H1 (cell line): Measurements from ENCODE around the gene KLRC3. TPM values are rescaled to one million over a fixed set of nuclear protein-coding genes. Genes with fewer than 3 reads are reported as not detected.

Experiments used
- CTCF ChIA-PET: fragments of 300-600 bp; sonication (Branson Sonifier 250); formaldehyde crosslinking; loops from one replicate; lab custom pipeline; 2021; ENCODE audit not compliant: partially characterized antibody; lab: Charles Lee
- POLR2A ChIA-PET: fragments of 300-600 bp; sonication (Branson Sonifier 250); formaldehyde crosslinking; loops from one replicate; lab custom pipeline; 2021; ENCODE audit warnings: inconsistent platforms; ENCODE audit not compliant: partially characterized antibody; lab: Charles Lee
- DNase-seq, 2 experiments: peaks; one replicate each; pipeline versions ENCODE4 v3.0.0 to v3.0.0-alpha.2; 2010 to 2022; ENCODE audit warnings: low spot score in 2 of 2, low read depth in 1 of 2, mixed read lengths in 1 of 2
- FAIRE-seq: peaks from 2 replicates; lab custom pipeline; 2011; peaks lifted over from hg19 to GRCh38; lab: Jason Lieb, UNC
- H2AFZ ChIP-seq: 2 replicates; pipeline ENCODE4 v1.8.1; 2012; ENCODE audit warnings: low read length, inconsistent platforms
- H2AK5ac ChIP-seq: 2 replicates; pipeline ENCODE4 v1.6.1; 2013; ENCODE audit warnings: low read depth, low read length
- H2BK120ac ChIP-seq: replicated peaks from 2 replicates; pipeline ENCODE3; 2013; ENCODE audit warnings: low read depth, low read length, inconsistent platforms
- H2BK12ac ChIP-seq: 2 replicates; pipeline ENCODE4 v1.6.1; 2013; ENCODE audit warnings: low read depth, low read length
- H2BK15ac ChIP-seq: 2 replicates; pipeline ENCODE4 v1.6.1; 2013; ENCODE audit warnings: low read length
- H2BK20ac ChIP-seq: 2 replicates; pipeline ENCODE4 v1.6.1; 2013; ENCODE audit warnings: low read length
- H2BK5ac ChIP-seq: 2 replicates; pipeline ENCODE4 v1.6.1; 2013; ENCODE audit warnings: low read depth, low read length
- H3K14ac ChIP-seq: 2 replicates; pipeline ENCODE4 v1.6.1; 2013; ENCODE audit warnings: inconsistent platforms; ENCODE audit not compliant: insufficient read length
- H3K18ac ChIP-seq: 2 replicates; pipeline ENCODE4 v1.6.1; 2013; ENCODE audit warnings: low read length; ENCODE audit errors: extremely low read depth
- H3K23ac ChIP-seq: 2 replicates; pipeline ENCODE4 v1.6.1; 2013; ENCODE audit warnings: inconsistent platforms; ENCODE audit not compliant: insufficient read length
- H3K23me2 ChIP-seq: 2 replicates; pipeline ENCODE4 v1.6.1; 2013; ENCODE audit warnings: low read depth, low read length
- H3K27ac ChIP-seq: 2 replicates; pipeline ENCODE4 v1.6.1; 2011; ENCODE audit warnings: low read depth, low read length, inconsistent platforms
- H3K27me3 ChIP-seq, 4 experiments: replicated peaks in 1 of 4; 1 replicate in 1 of 4; 2 replicates in 3 of 4; pipeline versions ENCODE4 v1.6.1 to v1.8.1; 2011 to 2013; ENCODE audit warnings: low read length in 3 of 4, mild to moderate bottlenecking in 3 of 4, inconsistent platforms in 2 of 4, mixed read lengths in 2 of 4, moderate library complexity in 1 of 4; ENCODE audit not compliant: control insufficient read depth in 3 of 4, insufficient read depth in 3 of 4; ENCODE audit errors: extremely low read depth in 1 of 4
- H3K36me3 ChIP-seq, 4 experiments: 2 replicates each; pipeline versions ENCODE4 v1.6.1 to v1.8.1; 2011 to 2013; ENCODE audit warnings: mild to moderate bottlenecking in 4 of 4, low read length in 3 of 4, moderate library complexity in 2 of 4, control low read depth in 1 of 4, inconsistent platforms in 1 of 4; ENCODE audit not compliant: insufficient read depth in 4 of 4, control insufficient read depth in 2 of 4
- H3K4ac ChIP-seq: replicated peaks from 2 replicates; pipeline ENCODE3; 2013; ENCODE audit warnings: low read length, low read depth, mixed read lengths, inconsistent platforms; ENCODE audit not compliant: insufficient read length
- H3K4me1 ChIP-seq, 4 experiments: replicated peaks in 1 of 4; 1 replicate in 1 of 4; 2 replicates in 3 of 4; pipeline versions ENCODE4 v1.6.1 to v1.8.1; 2011 to 2013; ENCODE audit warnings: low read length in 3 of 4, inconsistent platforms in 2 of 4, mixed read lengths in 1 of 4; ENCODE audit not compliant: insufficient read depth in 4 of 4, control insufficient read depth in 3 of 4
- H3K4me2 ChIP-seq, 2 experiments: 2 replicates each; pipeline versions ENCODE4 v1.6.1 to v1.8.1; 2011 to 2013; ENCODE audit warnings: low read depth in 2 of 2, low read length in 2 of 2, control low read depth in 1 of 2, inconsistent platforms in 1 of 2, mild to moderate bottlenecking in 1 of 2; ENCODE audit not compliant: insufficient read depth in 1 of 2
- H3K4me3 ChIP-seq, 4 experiments: fragments of 200-600, 300-600 bp in 1 of 4; sonication (generic), shearing (Covaris generic), sonication (Bioruptor Twin) in 1 of 4; 2 replicates each; pipeline versions ENCODE4 v1.5.1 to v1.8.1; 2011 to 2016; ENCODE audit warnings: low read length in 4 of 4, low read depth in 3 of 4, control low read depth in 2 of 4, inconsistent platforms in 2 of 4, mild to moderate bottlenecking in 2 of 4, mixed read lengths in 1 of 4, moderate library complexity in 1 of 4; ENCODE audit not compliant: insufficient read depth in 2 of 4; ENCODE audit errors: extremely low read depth in 1 of 4
- H3K56ac ChIP-seq: replicated peaks from 2 replicates; pipeline ENCODE3; 2013; ENCODE audit warnings: low read depth, mild to moderate bottlenecking, mixed read lengths, low read length, inconsistent platforms; ENCODE audit not compliant: insufficient read length
- H3K79me1 ChIP-seq: 2 replicates; pipeline ENCODE4 v1.6.1; 2013; ENCODE audit warnings: low read depth, low read length, control low read depth
- H3K79me2 ChIP-seq, 2 experiments: 2 replicates each; pipeline versions ENCODE4 v1.6.1 to v1.8.1; 2012 to 2013; ENCODE audit warnings: low read length in 2 of 2, mild to moderate bottlenecking in 2 of 2, inconsistent platforms in 1 of 2; ENCODE audit not compliant: insufficient read depth in 2 of 2, control insufficient read depth in 1 of 2
- H3K9ac ChIP-seq, 4 experiments: replicated peaks in 1 of 4; 1 replicate in 1 of 4; 2 replicates in 3 of 4; pipeline versions ENCODE4 v1.6.1 to v1.8.1; 2011 to 2013; ENCODE audit warnings: low read depth in 3 of 4, low read length in 3 of 4, control low read depth in 2 of 4, mild to moderate bottlenecking in 2 of 4, moderate library complexity in 2 of 4, inconsistent platforms in 1 of 4; ENCODE audit errors: extremely low read depth in 1 of 4
- H3K9me3 ChIP-seq, 2 experiments: 2 replicates each; pipeline versions ENCODE4 v1.6.1 to v1.8.1; 2012 to 2013; ENCODE audit warnings: mild to moderate bottlenecking in 2 of 2, moderate library complexity in 2 of 2, control low read depth in 1 of 2, inconsistent platforms in 1 of 2, low read depth in 1 of 2, low read length in 1 of 2, mixed read lengths in 1 of 2; ENCODE audit not compliant: insufficient read depth in 2 of 2
- H4K20me1 ChIP-seq, 2 experiments: replicated peaks in 1 of 2; 2 replicates each; pipeline versions ENCODE3 to v1.8.1; 2011 to 2013; ENCODE audit warnings: inconsistent platforms in 2 of 2, low read length in 2 of 2, mild to moderate bottlenecking in 1 of 2; ENCODE audit not compliant: insufficient read depth in 2 of 2, control insufficient read depth in 1 of 2
- H4K5ac ChIP-seq: 2 replicates; pipeline ENCODE4 v1.6.1; 2013; ENCODE audit warnings: low read length, low read depth, mixed read lengths, inconsistent platforms; ENCODE audit not compliant: insufficient read length
- H4K8ac ChIP-seq: 2 replicates; pipeline ENCODE4 v1.8.0; 2013; ENCODE audit warnings: mild to moderate bottlenecking, moderate library complexity, low read length, inconsistent platforms; ENCODE audit not compliant: insufficient read depth; ENCODE audit errors: extremely low read depth
- H4K91ac ChIP-seq: replicated peaks from 2 replicates; pipeline ENCODE3; 2013; ENCODE audit warnings: low read length, mixed read lengths, inconsistent platforms; ENCODE audit not compliant: insufficient read length
- ATF2 ChIP-seq: IDR thresholded peaks from 2 replicates; pipeline ENCODE4 v1.6.1; 2012; ENCODE audit warnings: low read length, inconsistent platforms
- ATF3 ChIP-seq: IDR thresholded peaks from 2 replicates; pipeline ENCODE4 v1.6.1; 2011; ENCODE audit warnings: low read depth, mild to moderate bottlenecking, low read length; ENCODE audit not compliant: insufficient read depth
- CBX5 ChIP-seq: fragments of 300-800, 300-1000 bp; sonication (generic); IDR thresholded peaks from 2 replicates; pipeline ENCODE4 v1.7.1; 2016; ENCODE audit warnings: antibody characterized with exemption, low read length, low read depth
- GABPA ChIP-seq: IDR thresholded peaks from 2 replicates; pipeline ENCODE4 v1.6.1; 2011; ENCODE audit warnings: mild to moderate bottlenecking, low read length, moderate library complexity, borderline replicate concordance; ENCODE audit not compliant: insufficient read depth
- GTF2F1 ChIP-seq: IDR thresholded peaks from 2 replicates; pipeline ENCODE4 v1.6.1; 2012; ENCODE audit warnings: low read depth, low read length, improper control_type of control experiment, borderline replicate concordance
- JUND ChIP-seq: IDR thresholded peaks from 2 replicates; pipeline ENCODE4 v1.6.1; 2011; ENCODE audit warnings: mild to moderate bottlenecking, improper control_type of control experiment, low read length
- RXRA ChIP-seq: IDR thresholded peaks from 2 replicates; pipeline ENCODE4 v1.6.1; 2011; ENCODE audit warnings: low read depth, mild to moderate bottlenecking, low read length, moderate library complexity; ENCODE audit not compliant: insufficient read depth
- SUZ12 ChIP-seq: fragments of 200-600 bp; sonication (generic); IDR thresholded peaks from 2 replicates; pipeline ENCODE4 v1.6.1; 2012; ENCODE audit warnings: mild to moderate bottlenecking, inconsistent platforms, low read length, moderate library complexity, mixed read lengths
- USF2 ChIP-seq: IDR thresholded peaks from 2 replicates; pipeline ENCODE4 v1.6.1; 2011; ENCODE audit warnings: low read length, improper control_type of control experiment
- WGBS, 2 experiments: shearing (Covaris generic) in 1 of 2; methylation state at CpG; one replicate each; pipeline versions ENCODE4 v1.1.6 to v1.1.7; 2013 to 2015; ENCODE audit warnings: low lambda C conversion rate in 2 of 2, mixed read lengths in 2 of 2, inconsistent platforms in 1 of 2, low coverage in 1 of 2, missing lambda C conversion rate in 1 of 2; ENCODE audit not compliant: insufficient replicate concordance in 2 of 2, insufficient coverage in 1 of 2, insufficient read length in 1 of 2; ENCODE audit errors: extremely low coverage in 1 of 2, missing lambda C conversion rate in 1 of 2; 5-methylcytosine and 5-hydroxymethylcytosine counted together
- polyA plus RNA-seq, 7 experiments: library from polyadenylated mRNA; depleted of rRNA in 3 of 7; stranded (reverse) in 5 of 7; unstranded in 2 of 7; fragments of >200 nt in 5 of 7; fragments of 200-250 nt in 2 of 7; gene quantifications; 1 replicate in 5 of 7; 2 replicates in 1 of 7; 4 replicates in 1 of 7; pipeline versions ENCODE4 v1.2.1 to v1.2.3, GENCODE V29; 2011 to 2013; ENCODE audit warnings: missing spikeins in 2 of 7, mixed read lengths in 2 of 7
- total RNA-seq: library from RNA; stranded (reverse); fragmentation: NEBNext Ultra II Directional; extraction: Animal tissue kit (Norgen Biotek cat#: 25700); gene quantifications from 2 replicates; pipeline ENCODE4 v1.2.1, GENCODE V29; 2021

KLRC3 gene
- total and polyA plus RNA-seq, 2 of the 8 experiments (the other 6 are each of a cell fraction or from before 2014, with no cell fraction given), result not detected

- CTCF ChIA-PET, result interaction anchor here (1.3 kb wide), 1 partner anchor 19 kb away, joined by 3 read pairs; no protein-coding TSS in a partner anchor
- no peak overlapping the region for H3K9ac ChIP-seq
- no peak overlapping the region for H2BK20ac ChIP-seq
- FAIRE-seq, result no peak
- H3K27ac ChIP-seq, result no peak overlapping the region
- no peaks in the 10 kb centered on the region for H4K20me1 ChIP-seq
- H2BK12ac ChIP-seq, result no peak overlapping the region
- peaks cover 0 to 1% (median 0%) of the 10 kb centered on the region in 4 experiments; a peak in 1 of 7 replicates for H3K27me3 ChIP-seq
- H2BK120ac ChIP-seq, result no peak overlapping the region
- no peak overlapping the region for H3K18ac ChIP-seq
- no peaks in the 10 kb centered on the region for H3K79me1 ChIP-seq
- H4K8ac ChIP-seq, result no peak overlapping the region
- H3K9me3 ChIP-seq, result no peaks in the 10 kb centered on the region
- no peak overlapping the region for H3K4me3 ChIP-seq
- TF ChIP-seq GABPA, result no peak
- no peak for TF ChIP-seq JUND
- no peak for TF ChIP-seq ATF2
- no peak for TF ChIP-seq GTF2F1
- TF ChIP-seq SUZ12, result no peak
- no peak for TF ChIP-seq CBX5
- TF ChIP-seq RXRA, result no peak
- no peak for TF ChIP-seq ATF3
- no peak for TF ChIP-seq USF2
- no peak overlapping the region for H3K4ac ChIP-seq
- H3K4me2 ChIP-seq, result no peak overlapping the region
- H3K79me2 ChIP-seq, result no peaks in the 10 kb centered on the region
- POLR2A ChIA-PET, result no interaction called here
- no peak overlapping the region for H2AK5ac ChIP-seq
- no peaks in the 10 kb centered on the region for H3K23me2 ChIP-seq
- no peak overlapping the region for H2BK15ac ChIP-seq
- H4K5ac ChIP-seq, result no peak overlapping the region
- no peaks in the 10 kb centered on the region for H3K36me3 ChIP-seq
- H3K4me1 ChIP-seq, result no peaks in the 10 kb centered on the region
- no peak overlapping the region for H3K56ac ChIP-seq
- WGBS, 2 experiments, result 89% methylated on average over 7 of the region's 7 CpGs; no CpG with 5 or more reads in 1 of the 2 experiments
- no peak overlapping the region for H3K14ac ChIP-seq
- H2BK5ac ChIP-seq, result no peak overlapping the region
- H4K91ac ChIP-seq, result no peak overlapping the region
- no peak for DNase-seq
- no peak overlapping the region for H3K23ac ChIP-seq
- no peak overlapping the region for H2AFZ ChIP-seq
Observed at GRCh38 chr12:10392394-10392930, 27.9 kb downstream of the KLRC3 start.
